Islet of Langerhans (tissue), 1 donor: ENCODE measurements around the gene CCSER2.
A peak's percentile ranks its signal among the peaks of the same experiment; 100 is the strongest.

Experiments used
- FAIRE-seq: peaks from one replicate; lab custom pipeline; 2011; peaks lifted over from hg19 to GRCh38; lab: Jason Lieb, UNC

The CCSER2 gene

DNA sequence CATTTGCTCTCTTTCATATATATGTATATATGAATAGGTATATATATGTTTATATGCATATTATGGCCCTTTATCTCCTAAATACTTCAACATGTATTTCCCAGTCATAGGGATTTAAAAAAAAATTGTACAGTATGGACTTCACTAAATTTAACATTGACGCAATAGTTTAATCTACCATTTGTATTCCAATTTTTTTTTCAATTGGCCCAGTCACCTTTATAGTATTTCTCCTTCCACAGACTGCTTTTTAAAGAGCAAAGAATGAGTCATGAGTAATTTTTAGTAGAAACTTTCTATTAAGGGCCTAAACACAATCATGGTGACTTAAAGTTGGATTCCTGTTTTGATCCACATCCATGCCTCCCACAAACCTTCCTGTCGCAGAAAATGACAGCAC is 20.5 kb downstream of the CCSER2 start:
- FAIRE-seq: no peak

GRCh38 chr10:84352251-84352842 is 24.0 kb downstream of the CCSER2 start:
- no peak for FAIRE-seq

GRCh38 chr10:84353052-84353803 is 24.8 kb downstream of the CCSER2 start:
- FAIRE-seq: no peak

- no peak for FAIRE-seq
Observed at GRCh38 chr10:84354623-84355022, 26.2 kb downstream of the CCSER2 start.

DNA sequence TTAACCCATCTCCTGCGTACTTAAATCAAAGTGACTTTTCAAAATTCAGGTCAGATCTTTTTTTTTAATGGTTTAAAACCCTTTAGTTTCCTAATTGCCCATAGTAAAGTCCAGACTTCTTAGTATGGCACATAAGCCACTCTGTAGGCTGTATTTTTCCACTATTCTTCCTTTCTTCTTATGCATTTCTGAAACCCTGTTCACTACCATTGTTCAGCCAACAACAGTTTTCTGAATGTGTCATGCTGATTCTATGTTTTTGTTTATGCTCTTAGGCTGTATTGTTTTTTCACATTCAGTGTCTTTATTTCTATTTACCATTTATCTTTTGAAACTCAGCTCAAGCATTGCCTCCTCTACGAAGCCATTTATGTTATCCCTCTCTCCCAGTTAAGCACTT is 26.7 kb downstream of the CCSER2 start:
- peak; percentile 76 for FAIRE-seq

- FAIRE-seq: no peak
Observed at GRCh38 chr10:84356928-84357327, 28.5 kb downstream of the CCSER2 start.

GRCh38 chr10:84358743-84359142 is 30.4 kb downstream of the CCSER2 start:
- no peak for FAIRE-seq

GRCh38 chr10:84360637-84361365 is 32.4 kb downstream of the CCSER2 start:
- FAIRE-seq: no peak

DNA sequence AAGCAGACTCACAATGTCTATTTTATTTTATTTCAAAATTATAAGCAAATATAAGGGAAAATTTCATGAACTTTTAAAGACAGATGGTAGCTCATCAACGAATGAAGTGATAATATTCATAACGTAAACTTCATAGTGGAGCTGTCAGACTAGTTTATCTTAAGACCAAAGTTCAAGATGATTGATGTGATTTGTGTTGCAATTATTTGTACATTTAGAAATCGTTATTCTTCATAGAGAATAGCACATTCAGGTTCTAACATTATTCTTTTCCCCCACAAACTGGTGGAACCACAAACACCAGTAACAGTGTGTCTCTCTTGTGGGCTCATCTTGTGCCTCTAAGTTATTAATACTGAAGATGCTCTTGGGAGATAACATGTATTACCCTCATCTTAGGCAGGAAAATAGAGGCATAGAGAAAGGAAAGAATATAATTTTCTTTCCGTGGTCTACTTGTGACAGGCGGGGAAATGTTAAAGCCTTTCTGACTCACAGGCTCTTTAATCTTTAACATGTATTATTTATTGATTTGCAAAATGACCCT is 37.0 kb downstream of the CCSER2 start:
- no peak for FAIRE-seq

- no peak for FAIRE-seq
Observed at GRCh38 chr10:84366041-84366440, 37.7 kb downstream of the CCSER2 start.

- FAIRE-seq: no peak
Observed at GRCh38 chr10:84367256-84367655, 38.9 kb downstream of the CCSER2 start.

DNA sequence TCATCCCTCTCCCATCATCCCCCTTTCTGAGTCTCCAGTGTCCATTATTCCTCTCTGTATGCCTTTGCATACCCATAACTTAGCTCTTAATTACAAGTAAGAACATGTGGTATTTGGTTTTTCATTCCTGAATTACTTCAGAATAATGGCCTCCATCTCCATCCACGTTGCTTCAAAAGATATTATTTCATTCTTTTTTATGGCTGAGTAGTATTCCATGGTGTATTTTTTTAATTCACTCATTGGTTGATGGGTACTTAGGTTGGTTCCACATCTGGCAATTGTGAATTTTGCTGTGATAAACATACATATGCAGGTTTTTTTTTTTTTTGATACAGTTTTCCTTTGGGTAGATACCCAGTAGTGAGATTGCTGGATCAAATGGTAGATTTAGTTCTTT is 40.4 kb downstream of the CCSER2 start:
- no peak for FAIRE-seq

GRCh38 chr10:84370283-84370682 is 41.9 kb downstream of the CCSER2 start:
- no peak for FAIRE-seq

GRCh38 chr10:84371944-84372343 is 43.6 kb downstream of the CCSER2 start:
- no peak for FAIRE-seq

- FAIRE-seq: no peak
Observed at GRCh38 chr10:84373000-84373399, 44.6 kb downstream of the CCSER2 start.

DNA sequence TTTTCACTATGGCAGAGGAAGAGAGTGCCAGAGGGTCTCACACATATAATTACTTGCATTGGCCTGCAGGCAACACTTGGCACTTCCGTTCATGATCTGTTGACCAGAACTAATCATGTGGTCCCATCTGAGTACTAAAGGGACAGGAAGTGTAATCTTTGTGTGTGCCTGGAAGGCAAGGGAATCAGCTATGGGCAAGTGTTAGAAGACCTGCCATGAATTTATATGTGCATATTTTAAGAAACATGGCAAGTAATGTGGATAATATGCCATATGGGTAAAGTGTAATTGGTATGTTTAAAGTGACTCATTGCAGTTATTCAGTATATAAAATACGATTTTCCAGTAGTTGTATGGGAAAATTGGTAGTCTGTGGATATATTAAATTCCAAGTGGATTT is 46.1 kb downstream of the CCSER2 start:
- FAIRE-seq: no peak

DNA sequence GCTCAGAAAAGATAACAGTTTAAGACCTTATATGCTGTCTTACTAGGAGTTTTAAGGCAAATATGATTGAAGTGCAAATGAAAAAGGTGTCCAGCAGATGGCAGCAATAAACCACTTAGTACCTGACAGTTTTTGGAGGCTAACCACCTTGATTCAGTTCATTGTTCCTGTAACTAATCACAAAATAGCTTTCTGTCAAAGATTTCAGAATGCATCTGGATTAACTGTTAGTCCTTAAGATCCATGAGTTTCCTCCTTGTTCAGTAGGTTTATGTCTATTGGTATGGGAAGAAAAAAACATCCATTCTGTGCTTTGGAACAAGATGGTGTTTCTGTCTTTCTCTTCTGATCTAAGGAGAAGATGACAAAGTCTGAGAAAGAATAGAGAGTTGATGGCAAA is 46.6 kb downstream of the CCSER2 start:
- peak; percentile 99 for FAIRE-seq

GRCh38 chr10:84375881-84376280 is 47.5 kb downstream of the CCSER2 start:
- peak; percentile 70 for FAIRE-seq

DNA sequence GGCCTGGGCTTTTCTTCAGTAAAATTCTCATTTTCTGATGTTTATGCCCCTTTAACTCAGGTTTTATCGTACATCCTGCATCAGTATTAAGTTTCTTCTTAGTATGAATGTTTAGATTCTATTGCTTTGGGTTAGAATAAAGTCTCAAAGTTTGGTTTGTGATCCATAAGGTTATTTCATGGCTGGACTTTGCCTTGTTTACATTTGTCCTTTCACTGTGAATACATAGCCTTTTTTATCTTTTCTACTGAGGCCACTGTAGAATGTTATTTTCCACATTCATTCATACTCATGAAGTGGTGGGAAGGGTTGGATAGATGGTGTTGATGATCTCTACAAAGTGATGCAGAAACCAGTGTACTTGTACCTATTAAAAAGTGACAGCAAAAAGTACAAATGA is 59.8 kb downstream of the CCSER2 start:
- no peak for FAIRE-seq

DNA sequence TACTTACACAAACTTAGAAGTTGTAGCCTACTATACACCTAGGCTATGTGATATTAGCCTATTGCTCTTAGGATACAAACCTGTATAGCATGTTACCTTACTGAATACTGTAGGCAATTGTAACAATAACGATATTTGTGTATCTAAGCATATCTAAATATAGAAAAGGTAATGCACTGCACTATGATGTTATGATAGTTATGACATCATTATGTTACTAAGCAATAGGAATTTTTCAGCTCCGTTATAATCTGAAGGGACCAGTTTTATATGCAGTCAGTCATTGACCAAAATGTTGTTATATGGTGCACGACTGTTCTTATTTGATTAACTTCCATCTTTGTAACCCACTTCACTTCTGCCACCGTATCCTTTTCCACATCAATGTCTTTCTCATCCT is 62.0 kb downstream of the CCSER2 start:
- no peak for FAIRE-seq

- no peak for FAIRE-seq
Observed at GRCh38 chr10:84391326-84391725, 62.9 kb downstream of the CCSER2 start.

DNA sequence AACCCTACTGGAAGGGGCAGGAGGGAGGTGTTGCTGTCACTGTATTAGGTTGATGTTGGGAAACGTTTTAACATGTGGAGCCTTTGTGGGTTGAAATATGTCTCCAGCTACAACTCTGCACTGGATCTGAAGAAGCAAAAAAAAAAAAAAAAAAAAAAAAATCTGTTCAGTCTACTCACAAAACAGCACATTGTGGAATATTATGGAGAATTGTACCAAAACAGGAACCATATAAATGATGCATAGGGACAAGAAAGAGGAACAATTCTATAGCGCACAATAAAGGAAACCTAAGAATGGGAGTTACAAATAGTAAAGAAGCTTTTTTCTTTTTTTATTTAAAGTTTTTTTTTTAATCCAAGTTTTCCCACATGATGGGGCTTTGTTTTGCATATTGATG is 63.8 kb downstream of the CCSER2 start:
- FAIRE-seq: no peak

DNA sequence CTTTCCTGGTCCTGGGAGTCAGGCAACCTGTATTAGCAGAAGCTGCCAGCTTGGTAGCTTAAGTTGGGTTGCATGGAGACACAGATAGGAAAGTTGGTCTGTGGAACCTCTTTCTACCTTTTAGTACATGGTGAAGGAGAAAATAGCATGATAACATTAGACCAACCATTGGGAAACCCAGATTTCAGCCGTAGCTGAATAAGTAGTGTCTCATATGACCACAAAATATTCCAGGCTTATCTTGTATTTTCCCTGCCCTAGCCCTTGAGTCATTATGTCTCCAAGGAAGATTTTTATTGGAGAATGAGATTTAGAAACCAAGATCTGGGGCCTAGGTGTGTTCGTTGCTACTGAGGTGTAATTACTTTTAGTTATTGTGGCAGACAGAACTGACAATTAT is 67.2 kb downstream of the CCSER2 start:
- FAIRE-seq: no peak
